ENCODE results near the gene ATXN2.
"Not testable (repeated sequence)": the region's sequence is repeated elsewhere in the genome, so short reads cannot be mapped to it uniquely, and the experiment has no call there.

ATXN2 gene, protein sequence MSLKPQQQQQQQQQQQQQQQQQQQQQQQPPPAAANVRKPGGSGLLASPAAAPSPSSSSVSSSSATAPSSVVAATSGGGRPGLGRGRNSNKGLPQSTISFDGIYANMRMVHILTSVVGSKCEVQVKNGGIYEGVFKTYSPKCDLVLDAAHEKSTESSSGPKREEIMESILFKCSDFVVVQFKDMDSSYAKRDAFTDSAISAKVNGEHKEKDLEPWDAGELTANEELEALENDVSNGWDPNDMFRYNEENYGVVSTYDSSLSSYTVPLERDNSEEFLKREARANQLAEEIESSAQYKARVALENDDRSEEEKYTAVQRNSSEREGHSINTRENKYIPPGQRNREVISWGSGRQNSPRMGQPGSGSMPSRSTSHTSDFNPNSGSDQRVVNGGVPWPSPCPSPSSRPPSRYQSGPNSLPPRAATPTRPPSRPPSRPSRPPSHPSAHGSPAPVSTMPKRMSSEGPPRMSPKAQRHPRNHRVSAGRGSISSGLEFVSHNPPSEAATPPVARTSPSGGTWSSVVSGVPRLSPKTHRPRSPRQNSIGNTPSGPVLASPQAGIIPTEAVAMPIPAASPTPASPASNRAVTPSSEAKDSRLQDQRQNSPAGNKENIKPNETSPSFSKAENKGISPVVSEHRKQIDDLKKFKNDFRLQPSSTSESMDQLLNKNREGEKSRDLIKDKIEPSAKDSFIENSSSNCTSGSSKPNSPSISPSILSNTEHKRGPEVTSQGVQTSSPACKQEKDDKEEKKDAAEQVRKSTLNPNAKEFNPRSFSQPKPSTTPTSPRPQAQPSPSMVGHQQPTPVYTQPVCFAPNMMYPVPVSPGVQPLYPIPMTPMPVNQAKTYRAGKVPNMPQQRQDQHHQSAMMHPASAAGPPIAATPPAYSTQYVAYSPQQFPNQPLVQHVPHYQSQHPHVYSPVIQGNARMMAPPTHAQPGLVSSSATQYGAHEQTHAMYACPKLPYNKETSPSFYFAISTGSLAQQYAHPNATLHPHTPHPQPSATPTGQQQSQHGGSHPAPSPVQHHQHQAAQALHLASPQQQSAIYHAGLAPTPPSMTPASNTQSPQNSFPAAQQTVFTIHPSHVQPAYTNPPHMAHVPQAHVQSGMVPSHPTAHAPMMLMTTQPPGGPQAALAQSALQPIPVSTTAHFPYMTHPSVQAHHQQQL

GRCh38 chr12:111598637-111599452 lies at the start of gene ATXN2:
TSS of gene ATXN2 (minus strand) at chr12:111599315. CDS start at chr12:111599034, 281 bp downstream.
- DNase-seq, result peak; percentile 55

DNA sequence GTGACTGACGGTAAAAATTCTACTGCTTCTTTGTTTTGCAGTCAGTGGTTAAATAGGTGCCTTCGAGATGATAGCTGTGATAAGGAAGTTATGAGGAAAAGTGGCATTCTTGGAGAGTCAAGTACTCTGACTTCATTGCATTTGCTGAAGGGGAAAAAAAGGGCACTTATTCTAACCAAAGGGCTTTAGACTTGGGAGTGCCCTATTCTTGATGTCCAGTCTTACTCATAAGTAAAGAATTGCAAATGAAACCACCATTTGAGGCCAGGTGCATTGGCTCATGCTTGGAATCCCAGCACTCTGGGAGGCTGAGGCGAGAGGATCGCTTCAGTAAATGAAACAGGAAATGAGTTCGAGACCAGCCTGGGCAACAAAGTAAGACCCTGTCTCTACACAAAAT lies 46.3 kb upstream of the ATXN2 start:
- no peak for DNase-seq

DNA sequence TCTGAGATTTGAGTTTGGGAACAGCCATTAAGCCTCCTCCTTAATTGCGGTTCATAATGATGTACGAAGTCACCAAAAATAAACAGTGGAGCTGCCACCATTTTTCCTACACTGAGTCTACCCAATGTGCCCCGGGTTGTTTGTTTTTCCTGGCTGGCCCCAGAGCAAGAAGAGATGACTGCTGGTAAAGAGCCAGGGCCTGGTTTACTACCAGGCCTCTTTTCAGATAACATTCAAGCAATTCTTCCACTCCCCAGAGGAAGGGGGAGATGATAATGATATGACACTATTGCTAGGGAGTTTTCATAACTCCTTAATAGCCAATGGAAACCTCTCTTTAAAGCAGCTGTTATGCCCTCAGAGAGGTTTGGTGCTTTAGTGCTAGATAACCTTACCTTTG lies 44.3 kb upstream of the ATXN2 start:
- DNase-seq, result peak; percentile 1

GRCh38 chr12:111642681-111643426 lies 43.7 kb upstream of the ATXN2 start:
- no peak for DNase-seq

DNA sequence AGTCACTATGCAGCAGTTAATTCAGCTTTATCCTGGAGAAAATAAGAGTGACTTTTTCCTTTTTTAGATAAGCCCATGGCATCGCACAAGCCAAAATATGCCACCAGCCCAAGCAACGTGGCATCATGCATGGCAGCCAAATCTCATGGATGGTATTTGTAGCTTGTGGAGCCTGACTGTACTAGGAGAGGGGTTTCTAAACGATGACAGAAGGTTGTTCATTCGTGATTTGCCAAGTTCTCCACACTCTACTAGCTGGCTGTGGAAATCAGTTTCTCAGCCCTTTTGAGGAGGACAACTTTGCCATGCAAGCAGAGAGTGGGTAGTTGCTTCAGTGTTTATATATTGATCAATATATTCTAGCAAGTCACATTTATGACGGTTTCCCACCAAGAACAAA lies 41.4 kb upstream of the ATXN2 start:
- no peak for DNase-seq

GRCh38 chr12:111638556-111638955 lies 39.4 kb upstream of the ATXN2 start:
- DNase-seq, result no peak

- peak; percentile 2 for DNase-seq
Observed at GRCh38 chr12:111636209-111636945, 37.3 kb upstream of the ATXN2 start.

GRCh38 chr12:111635524-111635923 lies 36.4 kb upstream of the ATXN2 start:
- no peak for DNase-seq

- no peak for DNase-seq
Observed at GRCh38 chr12:111628505-111629260, 29.6 kb upstream of the ATXN2 start.

DNA sequence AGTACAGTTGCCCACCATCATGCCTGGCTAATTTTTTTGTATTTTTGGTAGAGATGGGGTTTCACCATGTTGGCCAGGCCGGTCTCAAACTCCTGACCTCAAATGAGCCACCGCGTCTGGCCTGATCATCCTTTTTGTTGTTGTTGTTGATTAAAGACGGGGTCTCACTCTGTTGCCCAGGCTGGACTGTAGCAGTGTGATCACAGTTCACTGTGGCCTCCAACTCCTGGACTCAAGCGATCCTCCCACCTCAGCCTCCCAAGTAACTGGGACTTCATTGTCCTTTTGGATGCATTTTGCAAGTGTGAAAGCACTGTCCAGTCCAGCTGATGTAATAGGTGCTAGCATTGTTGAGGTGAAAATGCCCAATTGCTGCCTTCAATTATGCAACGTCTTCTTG lies 27.1 kb upstream of the ATXN2 start:
- DNase-seq, result no peak

- no peak for DNase-seq
Observed at GRCh38 chr12:111624540-111624939, 25.4 kb upstream of the ATXN2 start.

GRCh38 chr12:111617841-111618240 lies 18.7 kb upstream of the ATXN2 start:
- not testable (repeated sequence) for DNase-seq

GRCh38 chr12:111616177-111616623 lies 17.1 kb upstream of the ATXN2 start:
- no peak for DNase-seq

DNA sequence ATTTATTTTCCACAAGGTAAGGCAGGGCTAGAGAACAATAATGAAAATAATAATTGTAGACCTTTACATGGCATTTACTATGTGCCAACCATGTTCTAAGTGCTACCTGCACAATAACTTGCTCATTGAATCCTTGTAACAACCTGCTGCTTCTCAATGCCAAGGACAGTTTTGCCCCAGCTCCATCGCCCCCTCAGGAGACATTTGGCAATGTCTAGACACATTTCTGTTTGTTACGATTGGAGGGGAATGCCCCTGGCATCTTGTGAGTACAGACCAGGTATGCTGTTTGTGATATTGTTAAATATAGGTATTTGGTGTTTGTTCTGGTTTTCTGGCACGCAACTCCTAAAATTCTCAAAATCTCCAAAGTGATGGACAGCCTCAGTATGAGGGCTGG lies 8.1 kb upstream of the ATXN2 start:
- DNase-seq, result no peak

- DNase-seq, result no peak
Observed at GRCh38 chr12:111606767-111607230, 7.7 kb upstream of the ATXN2 start.

GRCh38 chr12:111605911-111606766 lies 7.0 kb upstream of the ATXN2 start:
- no peak for DNase-seq

- DNase-seq, result not testable (repeated sequence)
Observed at GRCh38 chr12:111602857-111603256, 3.7 kb upstream of the ATXN2 start.

GRCh38 chr12:111602348-111602747 lies 3.2 kb upstream of the ATXN2 start:
- DNase-seq, result no peak

DNA sequence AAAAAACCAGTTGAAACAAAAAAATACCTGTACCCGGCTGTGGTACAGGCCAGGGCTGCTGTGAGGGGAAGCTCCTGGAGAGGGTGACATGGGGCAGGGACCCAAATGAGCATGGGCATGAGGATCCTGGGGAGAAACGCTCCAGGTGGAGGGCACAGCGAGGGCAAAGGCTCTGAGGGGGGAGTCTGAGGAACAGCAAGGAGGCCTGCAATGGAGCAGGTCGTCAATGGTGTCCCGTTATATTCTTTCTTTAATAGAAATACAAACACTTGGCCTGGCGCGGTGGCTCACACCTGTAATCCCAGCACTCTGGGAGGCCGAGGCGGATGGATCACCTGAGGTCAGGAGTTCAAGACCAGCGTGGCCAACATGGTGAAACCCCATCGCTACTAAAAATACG lies 1.9 kb upstream of the ATXN2 start:
- not testable (repeated sequence) for DNase-seq

Data from NCI-H1092 treated with DMSO at 0.1 percent for 48 hours (cell line).